ENCODE results near the gene CCM2. TPM values are rescaled to one million over a fixed set of nuclear protein-coding genes. Genes with fewer than 3 reads are reported as not detected.

Gene CCM2
- total RNA-seq, 2 experiments from 2014 or later = 58.9 to 89.1 TPM

DNA sequence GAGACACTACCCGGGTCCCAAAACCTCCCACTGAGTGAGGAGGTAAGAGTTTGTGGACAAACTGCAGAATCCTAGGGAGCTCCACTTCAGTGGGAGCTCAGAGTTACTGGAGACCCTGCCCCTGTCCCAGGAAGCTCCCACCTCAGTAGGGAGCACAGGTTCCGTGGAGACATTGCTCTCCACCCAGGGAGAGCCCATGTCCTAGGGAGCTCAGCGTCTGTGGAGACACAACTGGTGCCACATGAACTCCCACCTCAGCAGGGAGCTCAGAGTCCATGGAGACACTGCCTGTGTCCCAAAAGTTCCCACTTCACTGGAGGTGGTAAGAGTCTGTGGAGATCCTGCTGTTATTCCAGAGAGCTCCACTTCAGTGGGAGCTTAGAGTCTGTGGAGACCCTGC lies 27.4 kb upstream of the CCM2 start:
- H3K4me2 ChIP-seq (ENCODE audit: low read length) = no peak overlapping the region
- CTCF ChIA-PET (ENCODE audit: unreplicated experiment) = interaction anchor here (1.1 to 3.2 kb wide), 6 partner anchors 10 to 163 kb away, joined by 3 to 17 read pairs (median 4); partner anchors contain the start of gene CCM2
- DNase-seq (ENCODE audit: low spot score) = no peak
- no peak overlapping the region for H2AFZ ChIP-seq (ENCODE audit: low read length)
- no peaks in the 10 kb centered on the region for H3K9me2 ChIP-seq (ENCODE audit: insufficient read depth, low read length)
- H3K4me1 ChIP-seq (ENCODE audit: insufficient read depth, low read length, poor library complexity, severe bottlenecking) = peaks cover 21% of the 10 kb centered on the region
- POLR2A ChIA-PET = interaction anchor here (0.7 to 2.7 kb wide), 6 partner anchors 25 to 164 kb away, joined by 3 to 16 read pairs (median 4); partner anchors contain the start of gene CCM2
- no peak for TF ChIP-seq EZH2phosphoT487 (IDR thresholded peaks at IDR 0.05; ENCODE audit: borderline replicate concordance, low read depth, low read length)
- TF ChIP-seq CTCF (conservative IDR thresholded peaks at IDR 0.05; ENCODE audit: low read length) = no peak
- no peaks in the 10 kb centered on the region; the same call in 1 of the 2 replicates for H3K79me2 ChIP-seq (ENCODE audit: insufficient read depth, low read depth, low read length)
- peaks cover 29% of the 10 kb centered on the region; the same call in 1 of the 2 replicates for H3K36me3 ChIP-seq (ENCODE audit: insufficient read depth, low read length)
- no peaks in the 10 kb centered on the region for H3K9me3 ChIP-seq (ENCODE audit: low read length)
- no peak overlapping the region for H3K27ac ChIP-seq (ENCODE audit: low read depth, low read length, poor library complexity, severe bottlenecking)
- no TSS peak for BruUV-seq (replicated peaks)
- H3K4me3 ChIP-seq (ENCODE audit: low read depth, low read length, poor library complexity, severe bottlenecking) = no peak overlapping the region
- intact Hi-C loops (cut with micrococcal nuclease; ENCODE audit: unreplicated experiment) = loop anchor here (10.0 kb wide), 1 partner anchor 792 kb away; no protein-coding TSS in a partner anchor
- H4K20me1 ChIP-seq (ENCODE audit: insufficient read depth, low read length) = no peaks in the 10 kb centered on the region

DNA sequence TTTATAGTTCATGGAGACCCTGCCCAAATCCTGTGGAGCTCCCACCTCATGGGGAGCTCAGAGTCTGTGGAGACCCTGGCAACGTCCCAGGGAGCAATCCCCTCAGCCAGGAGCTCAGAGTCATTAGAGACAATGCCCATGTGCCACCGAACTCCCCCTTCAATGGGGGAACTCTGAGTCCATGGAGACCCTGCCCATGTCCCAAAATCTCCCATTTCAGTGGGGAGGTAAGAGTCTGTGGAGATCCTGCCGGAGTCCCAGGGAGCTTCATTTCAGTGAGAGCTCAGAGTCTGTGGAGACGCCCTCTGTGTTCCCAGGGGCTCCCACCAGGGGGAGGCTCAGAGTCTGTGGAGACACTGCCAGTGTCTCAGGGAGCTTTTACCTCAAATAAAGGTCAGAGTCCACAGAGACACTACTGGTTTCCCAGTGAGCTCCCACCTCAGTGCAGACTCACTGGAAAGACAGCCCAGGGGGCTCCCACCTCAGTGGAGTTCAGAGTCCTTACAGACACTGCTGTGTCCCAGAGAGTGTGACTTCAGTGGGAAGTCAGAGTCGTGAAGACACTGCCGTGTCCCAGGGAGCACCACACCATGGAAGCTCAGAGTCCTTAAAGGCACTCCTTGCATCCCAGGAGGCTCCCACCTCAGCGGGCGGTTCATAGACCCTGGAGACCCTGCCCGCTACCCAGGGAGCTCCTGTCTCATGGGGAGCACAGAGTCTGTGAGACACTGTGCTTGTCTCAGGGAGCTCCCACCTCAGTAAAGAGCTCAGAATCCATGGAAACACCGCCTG lies 26.2 kb upstream of the CCM2 start:
- Histone ChIP-seq H3K9me3 (ENCODE audit: low read length) (no peaks in the 10 kb centered on the region), H4K20me1 (ENCODE audit: insufficient read depth, low read length) (no peaks in the 10 kb centered on the region), H3K9me2 (ENCODE audit: insufficient read depth, low read length) (no peaks in the 10 kb centered on the region), H3K27ac (ENCODE audit: low read depth, low read length, poor library complexity, severe bottlenecking) (no peak overlapping the region), H3K4me2 (ENCODE audit: low read length) (no peak overlapping the region), H3K79me2 (ENCODE audit: insufficient read depth, low read depth, low read length) (peaks cover 12% of the 10 kb centered on the region; the same call in 1 of the 2 replicates), H2AFZ (ENCODE audit: low read length) (no peak overlapping the region), H3K36me3 (ENCODE audit: insufficient read depth, low read length) (peaks cover 34% of the 10 kb centered on the region; the same call in 1 of the 2 replicates), H3K4me3 (ENCODE audit: low read depth, low read length, poor library complexity, severe bottlenecking) (no peak overlapping the region), H3K4me1 (ENCODE audit: insufficient read depth, low read length, poor library complexity, severe bottlenecking) (peaks cover 32% of the 10 kb centered on the region)
- POLR2A ChIA-PET = interaction anchor here (0.5 to 2.7 kb wide), 11 partner anchors 10 to 163 kb away, joined by 3 to 16 read pairs (median 5); partner anchors contain the start of gene TBRG4
- DNase-seq (ENCODE audit: low spot score) = peak; percentile 55
- CTCF ChIA-PET (ENCODE audit: unreplicated experiment) = interaction anchor here (0.6 to 3.2 kb wide), 13 partner anchors 9 to 166 kb away, joined by 3 to 17 read pairs (median 3); partner anchors contain the start of gene CCM2
- no TSS peak for BruUV-seq (replicated peaks)
- intact Hi-C loops (cut with micrococcal nuclease; ENCODE audit: unreplicated experiment) = loop anchor here (1.0 to 10.0 kb wide), 2 partner anchors 162 to 791 kb away; no protein-coding TSS in a partner anchor
- TF ChIP-seq CTCF (conservative IDR thresholded peaks at IDR 0.05; ENCODE audit: low read length) = peak; percentile 79
- no peak for TF ChIP-seq EZH2phosphoT487 (IDR thresholded peaks at IDR 0.05; ENCODE audit: borderline replicate concordance, low read depth, low read length)
